Pancreas (tissue), 10 donors: ENCODE measurements around the gene CNNM3. TPM values are rescaled to one million over a fixed set of nuclear protein-coding genes. Genes with fewer than 3 reads are reported as not detected.

Experiments
- ATAC-seq, 4 donors: fragments of 200-7000 bp; cut with Tn5 transposase; one replicate each; pipeline versions ENCODE4 v1.8.0 to v1.9.1; 2020; ENCODE audit warnings: mild to moderate bottlenecking in 4 of 4, moderate library complexity in 4 of 4
- DNase-seq, 6 donors: peaks; one replicate each; pipeline ENCODE4 v3.0.0-alpha.2; 2020
- FAIRE-seq: peaks from 2 replicates; lab custom pipeline; 2012; peaks lifted over from hg19 to GRCh38; lab: Jason Lieb, UNC
- H3K27ac ChIP-seq, 4 donors: fragments of 200-600 bp; sonication (generic); 1 replicate in 3 of 4; 2 replicates in 1 of 4; pipeline versions ENCODE4 v1.5.0 to v1.8.0; 2020
- H3K27me3 ChIP-seq, 4 donors: fragments of 200-600 bp; one replicate each; pipeline ENCODE4 v1.8.0; 2021
- H3K36me3 ChIP-seq, 3 donors: fragments of 200-600 bp; sonication (generic) in 1 of 3; one replicate each; pipeline versions ENCODE4 v1.5.0 to v1.8.0; 2020 to 2021
- H3K4me1 ChIP-seq, 3 donors: fragments of 200-600 bp; one replicate each; pipeline ENCODE4 v1.8.0; 2021
- H3K4me3 ChIP-seq, 4 donors: fragments of 200-600 bp; sonication (generic) in 2 of 4; one replicate each; pipeline versions ENCODE4 v1.5.0 to v1.8.0; 2020 to 2021
- H3K9me3 ChIP-seq, 4 donors: fragments of 200-600 bp; one replicate each; pipeline ENCODE4 v1.8.0; 2021
- CTCF ChIP-seq, 4 donors: fragments of 200-600 bp; sonication (generic) in 3 of 4; IDR thresholded peaks; one replicate each; pipeline versions ENCODE4 v1.5.0 to v1.8.0; 2021; ENCODE audit warnings: antibody characterized with exemption in 4 of 4
- WGBS, 2 donors: extraction: QIAGEN DNeasy Blood & Tissue Kit; methylation state at CpG; one replicate each; pipeline ENCODE4 v1.1.7; 2013; 5-methylcytosine and 5-hydroxymethylcytosine counted together
- intact Hi-C, 3 donors: fragments of 100-400 bp; cut with DNase I; formaldehyde crosslinking; loops; one replicate each; pipeline versions ENCODE4 v1.11.1 to v1.14.2; 2022
- polyA plus RNA-seq, 2 donors: library from polyadenylated mRNA; stranded (reverse); fragments of 200-250 nt; gene quantifications; one replicate each; pipeline ENCODE4 v1.2.3, GENCODE V29; 2013
- total RNA-seq, 6 donors: library from RNA; stranded (reverse); fragmentation: NEBNext Ultra II Directional in 4 of 6; extraction: Animal tissue kit (Norgen Biotek cat#: 25700) in 4 of 6; gene quantifications; one replicate each; pipeline versions ENCODE4 v1.2.1 to v1.2.4, GENCODE V29; 2021 to 2023
- donor health status: healthy with polysubstance abuse.
- donor health status: DM: no; HTN: no; CAD: no; lungs with moderate emphysema.
- donor health status: DM: no; HTN: no; CAD: no.
- donor health status: control.
- donor health status: control.
- donor health status: Bipolar disorder and iron deficiency.
- donor health status: DM: yes; HTN: yes; CAD: no.
- donor health status: DM: no; HTN: no; CAD: no.
- donor health status: DM: no; HTN: no; CAD: no.
- donor health status: DM: yes; HTN: yes; CAD: no.

The CNNM3 gene
- total and polyA plus RNA-seq, 8 donors = 13.6 to 35.1 (median 25.1) TPM

- TF ChIP-seq CTCF (IDR thresholded peaks at IDR 0.05) = no peak
- Histone ChIP-seq H3K9me3 (no peaks in the 10 kb centered on the region), H3K4me3 (no peak overlapping the region), H3K36me3 (peaks cover 0 to 16% (median 0%) of the 10 kb centered on the region in 3 donors), H3K27ac (no peak overlapping the region), H3K27me3 (no peaks in the 10 kb centered on the region), H3K4me1 (no peaks in the 10 kb centered on the region)
- 88% methylated on average over 9 of the region's 9 CpGs for WGBS, 2 donors
- FAIRE-seq = no peak
- intact Hi-C loops = no loop called here
- no peak for ATAC-seq
- DNase-seq = no peak
Measured at GRCh38 chr2:96848264-96848663, 32.2 kb downstream of the CNNM3 start.

DNA sequence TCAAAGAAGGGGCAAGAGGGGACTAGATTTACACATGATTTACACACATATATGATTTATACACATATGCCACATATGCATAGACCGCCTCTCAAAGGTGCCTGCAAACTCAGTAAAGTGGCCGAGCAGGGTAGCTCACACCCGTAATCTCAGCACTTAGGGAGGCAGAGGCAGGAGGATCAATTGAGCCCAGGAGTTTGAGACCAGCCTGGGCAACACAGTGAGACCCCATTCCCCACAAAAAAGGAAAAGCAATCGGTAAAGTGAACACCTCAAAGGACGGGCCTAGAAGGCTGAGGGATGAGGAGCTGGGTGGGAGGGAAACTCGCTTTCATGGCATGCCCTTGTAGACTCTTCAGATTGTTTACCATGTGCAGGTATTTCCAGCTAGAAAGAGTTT lies 36.6 kb downstream of the CNNM3 start:
- Histone ChIP-seq H3K27ac (no peak overlapping the region), H3K36me3 (peaks cover 0 to 18% (median 0%) of the 10 kb centered on the region in 3 donors), H3K4me3 (no peak overlapping the region), H3K9me3 (no peaks in the 10 kb centered on the region), H3K27me3 (no peaks in the 10 kb centered on the region), H3K4me1 (peaks cover 0 to 5% (median 0%) of the 10 kb centered on the region in 3 donors)
- ATAC-seq (no peak), DNase-seq (no peak), FAIRE-seq (no peak)
- intact Hi-C loops = no loop called here
- 93 to 94% methylated on average over 6 of the region's 6 CpGs for WGBS, 2 donors
- TF ChIP-seq CTCF (IDR thresholded peaks at IDR 0.05) = no peak

- Histone ChIP-seq H3K9me3 (no peaks in the 10 kb centered on the region), H3K27me3 (no peaks in the 10 kb centered on the region), H3K4me1 (peaks cover 0 to 5% (median 0%) of the 10 kb centered on the region in 3 donors), H3K36me3 (peaks cover 0 to 12% (median 0%) of the 10 kb centered on the region in 3 donors), H3K4me3 (no peak overlapping the region), H3K27ac (no peak overlapping the region)
- DNase-seq (no peak), FAIRE-seq (no peak), ATAC-seq (no peak)
- 94 to 96% methylated on average over 15 of the region's 15 CpGs for WGBS, 2 donors
- no peak for TF ChIP-seq CTCF (IDR thresholded peaks at IDR 0.05)
- intact Hi-C loops = no loop called here
Measured at GRCh38 chr2:96853321-96853720, 37.3 kb downstream of the CNNM3 start.

GRCh38 chr2:96856776-96857666 lies 41.0 kb downstream of the CNNM3 start:
- peak in 1 of 6 donors; percentile 50 for DNase-seq

More at GRCh38 chr2:96856776-96857666, 41.0 kb downstream of the CNNM3 start:
- FAIRE-seq = no peak
- peak overlapping the region; percentile 28 to 79 (median 54) for H3K27ac ChIP-seq
- WGBS, 2 donors = 15 to 17% methylated on average over 27 of the region's 27 CpGs
- peak; percentile 2 to 15 (median 6) for ATAC-seq
- H3K27me3 ChIP-seq = no peaks in the 10 kb centered on the region
- intact Hi-C loops = no loop called here
- H3K4me3 ChIP-seq = peak overlapping the region; percentile 62 to 99 (median 72)
- TF ChIP-seq CTCF (IDR thresholded peaks at IDR 0.05) = no peak
- H3K36me3 ChIP-seq = peaks cover 0 to 17% (median 5%) of the 10 kb centered on the region in 3 donors
- peaks cover 0 to 5% (median 0%) of the 10 kb centered on the region in 3 donors for H3K4me1 ChIP-seq
- no peaks in the 10 kb centered on the region for H3K9me3 ChIP-seq
